PC-3 (cell line): ENCODE results near the gene PTN. TPM values are rescaled to one million over a fixed set of nuclear protein-coding genes. Genes with fewer than 3 reads are reported as not detected.

Experiments used
- ATAC-seq: fragments of 200-7000 bp; cut with Tn5 transposase; 2 replicates; pipeline ENCODE4 v1.9.1; 2020; ENCODE audit warnings: mild to moderate bottlenecking, moderate library complexity
- BruUV-seq: library from RNA; stranded (reverse); fragments of 400-500 nt; replicated peaks from 2 replicates; lab custom pipeline; 2021; lab: Mats Ljungman, UMichigan
- CTCF ChIA-PET: fragments of 300-600 bp; sonication (Branson Sonifier 250); formaldehyde crosslinking; loops from one replicate; lab custom pipeline; 2022; ENCODE audit warnings: antibody characterized with exemption; lab: Charles Lee
- POLR2A ChIA-PET: fragments of 300-600 bp; sonication (Branson Sonifier 250); formaldehyde crosslinking; loops from one replicate; lab custom pipeline; 2022; ENCODE audit warnings: antibody characterized with exemption; ENCODE audit not compliant: unreplicated experiment; lab: Charles Lee
- DNase-seq: peaks from one replicate; pipeline ENCODE4 v3.0.0-alpha.2; 2015
- H2AFZ ChIP-seq: fragments of 300-600 bp; sonication (generic); 2 replicates; pipeline ENCODE4 v1.6.0; 2016; ENCODE audit warnings: antibody characterized with exemption, low read length
- H3F3A ChIP-seq: fragments of 300-600 bp; sonication (generic); one replicate; pipeline ENCODE4 v1.6.0; 2017; ENCODE audit warnings: antibody characterized with exemption, low read length, control low read depth, mild to moderate bottlenecking; ENCODE audit not compliant: unreplicated experiment
- H3K27ac ChIP-seq: fragments of 300-600 bp; sonication (generic); 2 replicates; pipeline ENCODE4 v1.5.1; 2016; ENCODE audit warnings: mild to moderate bottlenecking, low read length
- H3K27me3 ChIP-seq: fragments of 300-600 bp; sonication (generic); 2 replicates; pipeline ENCODE4 v1.6.1; 2016; ENCODE audit warnings: low read length, mixed read lengths
- H3K36me3 ChIP-seq: fragments of 300-600 bp; sonication (generic); 2 replicates; pipeline ENCODE4 v1.6.1; 2016; ENCODE audit warnings: low read depth, mixed run types, low read length, mixed read lengths
- H3K4me1 ChIP-seq: fragments of 300-600 bp; sonication (generic); 2 replicates; pipeline ENCODE4 v1.5.1; 2016; ENCODE audit warnings: low read length; ENCODE audit not compliant: insufficient read depth
- H3K4me2 ChIP-seq: fragments of 300-600 bp; sonication (generic); 2 replicates; pipeline ENCODE4 v1.6.0; 2016; ENCODE audit warnings: low read length
- H3K4me3 ChIP-seq: fragments of 300-600 bp; sonication (generic); 2 replicates; pipeline ENCODE4 v1.5.1; 2016; ENCODE audit warnings: mild to moderate bottlenecking, low read length, mixed read lengths
- H3K79me2 ChIP-seq: fragments of 300-600 bp; sonication (generic); 2 replicates; pipeline ENCODE4 v1.6.1; 2017; ENCODE audit warnings: low read length, mixed read lengths
- H3K9ac ChIP-seq: fragments of 300-600 bp; sonication (generic); 2 replicates; pipeline ENCODE4 v1.6.0; 2016; ENCODE audit warnings: mild to moderate bottlenecking, low read length
- H3K9me2 ChIP-seq: fragments of 300-600 bp; sonication (generic); replicated peaks from 2 replicates; pipeline ENCODE4 v1.6.1; 2016; ENCODE audit warnings: mixed run types, low read length, mixed read lengths
- H3K9me3 ChIP-seq: fragments of 300-600 bp; sonication (generic); 2 replicates; pipeline ENCODE4 v1.6.1; 2016; ENCODE audit warnings: low read length, mixed read lengths
- H4K20me1 ChIP-seq: fragments of 300-600 bp; sonication (generic); 2 replicates; pipeline ENCODE4 v1.6.1; 2016; ENCODE audit warnings: low read length, mixed read lengths
- EZH2 ChIP-seq: fragments of 300-600 bp; sonication (generic); IDR thresholded peaks from one replicate; pipeline ENCODE4 v1.6.1; 2017; ENCODE audit warnings: antibody characterized with exemption, mild to moderate bottlenecking, low read length; ENCODE audit not compliant: unreplicated experiment
- EZH2phosphoT487 ChIP-seq: fragments of 300-600 bp; sonication (generic); IDR thresholded peaks from 2 replicates; pipeline ENCODE4 v1.6.1; 2018; ENCODE audit warnings: mild to moderate bottlenecking, antibody characterized with exemption, low read length, borderline replicate concordance
- intact Hi-C: fragments of 100-400 bp; cut with micrococcal nuclease; formaldehyde crosslinking; loops from 2 replicates; pipeline ENCODE4 v1.9.0; 2023
- total RNA-seq: library from RNA; depleted of rRNA; stranded (reverse); fragments of >200 nt; gene quantifications from 2 replicates; pipeline ENCODE4 v1.2.3, GENCODE V29; 2014
- TF ChIP-seq, protein P1 (sequence below): fragments of 300-600 bp; sonication (generic); conservative IDR thresholded peaks from 2 replicates; pipeline ENCODE4 v1.5.1; 2017; ENCODE audit warnings: antibody characterized with exemption, low read depth, mild to moderate bottlenecking, low read length

Gene PTN
- total RNA-seq, 1 experiment from 2014 or later: 0.07 TPM

DNA sequence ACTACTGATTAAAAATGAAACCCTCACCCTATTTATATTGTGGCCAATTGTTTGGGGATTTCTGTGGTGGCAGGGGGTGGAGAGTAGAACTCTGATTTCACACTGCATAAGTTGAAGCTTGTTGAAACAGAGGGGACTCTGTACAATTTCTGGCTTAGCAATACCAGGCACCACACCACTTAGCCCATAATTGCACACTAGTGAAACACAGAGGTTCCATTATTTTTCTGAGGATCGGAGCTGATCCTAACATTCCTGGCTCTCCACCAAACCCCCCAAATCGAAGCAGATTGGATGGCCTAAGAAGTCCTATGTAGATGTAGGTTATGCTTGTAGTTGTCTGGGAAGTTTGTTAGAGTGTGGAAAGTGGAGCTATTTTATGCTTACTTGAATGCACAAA lies 47.0 kb downstream of the PTN start:
- no peaks in the 10 kb centered on the region for H3K4me1 ChIP-seq
- intact Hi-C loops: no loop called here
- no peaks in the 10 kb centered on the region for H3K9me3 ChIP-seq
- H2AFZ ChIP-seq: no peak overlapping the region
- BruUV-seq: no TSS peak
- ATAC-seq: no peak
- no peaks in the 10 kb centered on the region for H3F3A ChIP-seq
- no peak overlapping the region for H3K9ac ChIP-seq
- ChIA-PET POLR2A (no interaction called here), CTCF (no interaction called here)
- H3K9me2 ChIP-seq: no peaks in the 10 kb centered on the region
- TF ChIP-seq EZH2phosphoT487: no peak
- no peak for TF ChIP-seq EZH2
- TF ChIP-seq, protein P1, sequence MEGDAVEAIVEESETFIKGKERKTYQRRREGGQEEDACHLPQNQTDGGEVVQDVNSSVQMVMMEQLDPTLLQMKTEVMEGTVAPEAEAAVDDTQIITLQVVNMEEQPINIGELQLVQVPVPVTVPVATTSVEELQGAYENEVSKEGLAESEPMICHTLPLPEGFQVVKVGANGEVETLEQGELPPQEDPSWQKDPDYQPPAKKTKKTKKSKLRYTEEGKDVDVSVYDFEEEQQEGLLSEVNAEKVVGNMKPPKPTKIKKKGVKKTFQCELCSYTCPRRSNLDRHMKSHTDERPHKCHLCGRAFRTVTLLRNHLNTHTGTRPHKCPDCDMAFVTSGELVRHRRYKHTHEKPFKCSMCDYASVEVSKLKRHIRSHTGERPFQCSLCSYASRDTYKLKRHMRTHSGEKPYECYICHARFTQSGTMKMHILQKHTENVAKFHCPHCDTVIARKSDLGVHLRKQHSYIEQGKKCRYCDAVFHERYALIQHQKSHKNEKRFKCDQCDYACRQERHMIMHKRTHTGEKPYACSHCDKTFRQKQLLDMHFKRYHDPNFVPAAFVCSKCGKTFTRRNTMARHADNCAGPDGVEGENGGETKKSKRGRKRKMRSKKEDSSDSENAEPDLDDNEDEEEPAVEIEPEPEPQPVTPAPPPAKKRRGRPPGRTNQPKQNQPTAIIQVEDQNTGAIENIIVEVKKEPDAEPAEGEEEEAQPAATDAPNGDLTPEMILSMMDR: no peak
- DNase-seq: no peak
- H3K4me3 ChIP-seq: no peak overlapping the region
- H3K36me3 ChIP-seq: no peaks in the 10 kb centered on the region
- H3K79me2 ChIP-seq: no peaks in the 10 kb centered on the region
- no peaks in the 10 kb centered on the region for H4K20me1 ChIP-seq
- peaks cover 32% of the 10 kb centered on the region for H3K27me3 ChIP-seq
- H3K27ac ChIP-seq: no peak overlapping the region
- no peak overlapping the region for H3K4me2 ChIP-seq

GRCh38 chr7:137295739-137296324 lies 47.7 kb downstream of the PTN start:
- BruUV-seq: no TSS peak
- no peak for TF ChIP-seq EZH2
- no peak for TF ChIP-seq EZH2phosphoT487
- TF ChIP-seq, protein P1: no peak

DNA sequence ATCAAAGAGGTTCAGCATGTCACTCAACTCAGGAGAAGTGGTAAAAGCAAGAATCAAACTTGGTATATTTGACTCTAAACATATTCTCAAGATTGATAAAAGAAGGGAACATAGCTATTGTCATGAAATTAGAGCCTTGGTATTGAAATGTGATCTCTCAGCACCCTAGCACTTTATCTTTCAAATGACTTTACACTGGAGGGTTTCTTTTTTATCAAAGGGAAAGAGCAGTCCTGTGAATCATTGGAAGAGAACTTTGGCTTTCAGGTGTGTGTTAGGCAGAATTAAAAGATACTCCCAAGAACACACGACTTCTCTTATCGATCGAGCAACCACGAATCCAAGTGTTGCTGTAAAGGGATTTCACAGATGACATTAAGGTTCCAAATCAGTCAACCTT lies 54.4 kb downstream of the PTN start:
- CTCF ChIA-PET: interaction anchor here (0.6 kb wide), 1 partner anchor 338 kb away, joined by 3 read pairs; no protein-coding TSS in a partner anchor
- no peak for ATAC-seq
- BruUV-seq: no TSS peak

More at GRCh38 chr7:137295739-137296324, 47.7 kb downstream of the PTN start:
- no peaks in the 10 kb centered on the region for H3K4me1 ChIP-seq
- no peak overlapping the region for H3K27ac ChIP-seq
- ATAC-seq (no peak), DNase-seq (no peak)
- no peaks in the 10 kb centered on the region for H3K79me2 ChIP-seq
- H3K27me3 ChIP-seq: peaks cover 31% of the 10 kb centered on the region
- H3K9me3 ChIP-seq: no peaks in the 10 kb centered on the region
- H3K4me3 ChIP-seq: no peak overlapping the region
- intact Hi-C loops: no loop called here
- ChIA-PET CTCF (no interaction called here), POLR2A (no interaction called here)
- no peak overlapping the region for H3K4me2 ChIP-seq
- H4K20me1 ChIP-seq: no peaks in the 10 kb centered on the region
- H3K9me2 ChIP-seq: no peaks in the 10 kb centered on the region
- no peak overlapping the region for H3K9ac ChIP-seq
- H3F3A ChIP-seq: no peaks in the 10 kb centered on the region
- no peaks in the 10 kb centered on the region for H3K36me3 ChIP-seq
- no peak overlapping the region for H2AFZ ChIP-seq

More for the DNA sequence above, 54.4 kb downstream of the PTN start:
- Histone ChIP-seq H3K9me2 (no peaks in the 10 kb centered on the region), H3K9me3 (no peaks in the 10 kb centered on the region), H3K9ac (no peak overlapping the region), H3K36me3 (no peaks in the 10 kb centered on the region), H3K27me3 (0 out of 2 replicates have a peak, but pooled peaks cover 6% of the 10 kb centered on the region), H3K27ac (no peak overlapping the region), H3F3A (no peaks in the 10 kb centered on the region), H3K4me3 (no peak overlapping the region), H2AFZ (no peak overlapping the region), H4K20me1 (no peaks in the 10 kb centered on the region), H3K4me2 (no peak overlapping the region), H3K4me1 (no peaks in the 10 kb centered on the region), H3K79me2 (no peaks in the 10 kb centered on the region)
- no peak for DNase-seq
- intact Hi-C loops: no loop called here
- TF ChIP-seq EZH2 (no peak), EZH2phosphoT487 (no peak)
- TF ChIP-seq, protein P1: no peak
- POLR2A ChIA-PET: no interaction called here
